BE2C (cell line): ENCODE results near the gene DEPDC5.

Experiments
- DNase-seq: peaks from one replicate; pipeline ENCODE4 v3.0.0-alpha.2; 2020
- H3K27me3 ChIP-seq: fragments of 250-450 bp; sonication (Bioruptor Pico); 2 replicates; pipeline ENCODE4 v1.5.1; 2020; ENCODE audit warnings: mild to moderate bottlenecking
- H3K36me3 ChIP-seq: fragments of 250-450 bp; sonication (Bioruptor Pico); 2 replicates; pipeline ENCODE4 v1.5.1; 2020; ENCODE audit warnings: mild to moderate bottlenecking
- H3K4me1 ChIP-seq: fragments of 250-450 bp; sonication (Bioruptor Pico); 2 replicates; pipeline ENCODE4 v1.5.1; 2020
- H3K4me3 ChIP-seq: 2 replicates; pipeline ENCODE4 v1.5.1; 2011; ENCODE audit warnings: low read depth, low read length
- H3K9me3 ChIP-seq: fragments of 250-450 bp; sonication (Bioruptor Pico); 2 replicates; pipeline ENCODE4 v1.5.1; 2020
- TF ChIP-seq, protein P1 (sequence below): IDR thresholded peaks from 2 replicates; pipeline ENCODE4 v1.5.1; 2012; ENCODE audit warnings: mild to moderate bottlenecking, low read depth, low read length

The DEPDC5 gene

DNA sequence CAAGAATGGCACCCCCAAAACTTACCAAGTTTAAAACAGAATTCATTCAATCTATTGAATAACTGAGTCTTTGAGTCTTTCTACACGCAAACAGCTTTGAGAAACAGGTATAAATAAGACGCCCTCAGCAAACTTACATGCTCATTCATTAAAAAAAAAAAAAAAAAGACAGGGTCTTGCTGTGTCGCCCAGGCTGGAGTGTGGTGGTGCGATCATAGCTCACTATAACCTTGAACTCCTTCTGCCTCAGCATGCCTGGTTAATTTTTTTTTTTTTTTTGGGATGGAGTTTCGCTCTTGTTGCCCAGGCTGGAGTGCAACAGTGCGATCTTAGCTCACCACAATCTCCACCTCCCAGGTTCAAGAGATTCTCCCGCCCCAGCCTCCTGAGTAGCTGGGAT lies 9.9 kb upstream of the DEPDC5 start:
- TF ChIP-seq, protein P1, sequence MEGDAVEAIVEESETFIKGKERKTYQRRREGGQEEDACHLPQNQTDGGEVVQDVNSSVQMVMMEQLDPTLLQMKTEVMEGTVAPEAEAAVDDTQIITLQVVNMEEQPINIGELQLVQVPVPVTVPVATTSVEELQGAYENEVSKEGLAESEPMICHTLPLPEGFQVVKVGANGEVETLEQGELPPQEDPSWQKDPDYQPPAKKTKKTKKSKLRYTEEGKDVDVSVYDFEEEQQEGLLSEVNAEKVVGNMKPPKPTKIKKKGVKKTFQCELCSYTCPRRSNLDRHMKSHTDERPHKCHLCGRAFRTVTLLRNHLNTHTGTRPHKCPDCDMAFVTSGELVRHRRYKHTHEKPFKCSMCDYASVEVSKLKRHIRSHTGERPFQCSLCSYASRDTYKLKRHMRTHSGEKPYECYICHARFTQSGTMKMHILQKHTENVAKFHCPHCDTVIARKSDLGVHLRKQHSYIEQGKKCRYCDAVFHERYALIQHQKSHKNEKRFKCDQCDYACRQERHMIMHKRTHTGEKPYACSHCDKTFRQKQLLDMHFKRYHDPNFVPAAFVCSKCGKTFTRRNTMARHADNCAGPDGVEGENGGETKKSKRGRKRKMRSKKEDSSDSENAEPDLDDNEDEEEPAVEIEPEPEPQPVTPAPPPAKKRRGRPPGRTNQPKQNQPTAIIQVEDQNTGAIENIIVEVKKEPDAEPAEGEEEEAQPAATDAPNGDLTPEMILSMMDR = no peak
- Histone ChIP-seq H3K4me1 (no peaks in the 10 kb centered on the region), H3K27me3 (no peaks in the 10 kb centered on the region), H3K4me3 (no peak overlapping the region), H3K9me3 (no peaks in the 10 kb centered on the region), H3K36me3 (peaks cover 20% of the 10 kb centered on the region)
- no peak for DNase-seq

DNA sequence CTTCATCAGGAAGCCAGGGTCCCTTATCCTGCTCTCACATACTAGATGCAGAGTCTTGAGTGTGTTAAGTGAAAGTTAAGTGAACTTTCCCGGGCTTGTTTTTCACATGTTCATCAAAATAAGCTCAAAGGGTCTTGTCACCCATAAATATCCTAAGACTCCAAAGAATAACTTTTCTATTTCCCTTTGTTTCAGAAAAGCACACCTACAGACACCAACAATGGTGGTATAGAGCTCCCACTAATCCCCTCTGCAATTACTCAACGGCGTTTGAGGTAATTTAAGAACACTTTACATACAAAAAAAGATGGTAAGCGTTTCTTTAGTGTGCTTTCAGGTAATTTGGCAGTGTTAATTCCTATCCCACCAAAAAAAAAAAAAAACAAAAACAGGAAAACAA lies 6.4 kb upstream of the DEPDC5 start:
- H3K36me3 ChIP-seq = peaks cover 11% of the 10 kb centered on the region
- TF ChIP-seq, protein P1 = no peak
- H3K4me1 ChIP-seq = peaks cover 5% of the 10 kb centered on the region
- no peak overlapping the region for H3K4me3 ChIP-seq
- no peak for DNase-seq
- H3K9me3 ChIP-seq = no peaks in the 10 kb centered on the region
- H3K27me3 ChIP-seq = no peaks in the 10 kb centered on the region

DNA sequence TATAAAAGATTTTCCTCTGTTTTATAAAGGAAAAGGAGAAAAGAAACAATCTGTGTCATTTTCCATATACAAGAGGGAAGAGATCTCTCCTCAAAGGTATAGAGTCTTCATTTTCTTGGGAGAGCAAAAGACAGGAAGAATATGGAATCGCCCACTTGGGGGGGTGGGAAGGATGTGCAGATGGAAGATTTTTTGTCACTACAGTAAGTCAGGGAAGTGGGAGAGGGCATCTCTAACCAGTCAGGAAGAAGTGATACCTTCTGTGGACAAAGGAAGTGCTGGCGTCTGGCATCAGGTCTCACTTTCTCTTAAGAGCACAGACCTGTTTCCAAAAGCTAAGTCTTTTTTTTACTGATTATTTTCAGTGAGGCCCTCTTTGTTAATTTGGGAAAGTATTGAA lies 5.3 kb upstream of the DEPDC5 start:
- peak overlapping the region; percentile 100 for H3K4me3 ChIP-seq
- H3K4me1 ChIP-seq = peaks cover 5% of the 10 kb centered on the region
- peaks cover 4% of the 10 kb centered on the region for H3K36me3 ChIP-seq
- no peak for DNase-seq
- TF ChIP-seq, protein P1 = no peak
- H3K27me3 ChIP-seq = no peaks in the 10 kb centered on the region
- no peaks in the 10 kb centered on the region for H3K9me3 ChIP-seq

DNA sequence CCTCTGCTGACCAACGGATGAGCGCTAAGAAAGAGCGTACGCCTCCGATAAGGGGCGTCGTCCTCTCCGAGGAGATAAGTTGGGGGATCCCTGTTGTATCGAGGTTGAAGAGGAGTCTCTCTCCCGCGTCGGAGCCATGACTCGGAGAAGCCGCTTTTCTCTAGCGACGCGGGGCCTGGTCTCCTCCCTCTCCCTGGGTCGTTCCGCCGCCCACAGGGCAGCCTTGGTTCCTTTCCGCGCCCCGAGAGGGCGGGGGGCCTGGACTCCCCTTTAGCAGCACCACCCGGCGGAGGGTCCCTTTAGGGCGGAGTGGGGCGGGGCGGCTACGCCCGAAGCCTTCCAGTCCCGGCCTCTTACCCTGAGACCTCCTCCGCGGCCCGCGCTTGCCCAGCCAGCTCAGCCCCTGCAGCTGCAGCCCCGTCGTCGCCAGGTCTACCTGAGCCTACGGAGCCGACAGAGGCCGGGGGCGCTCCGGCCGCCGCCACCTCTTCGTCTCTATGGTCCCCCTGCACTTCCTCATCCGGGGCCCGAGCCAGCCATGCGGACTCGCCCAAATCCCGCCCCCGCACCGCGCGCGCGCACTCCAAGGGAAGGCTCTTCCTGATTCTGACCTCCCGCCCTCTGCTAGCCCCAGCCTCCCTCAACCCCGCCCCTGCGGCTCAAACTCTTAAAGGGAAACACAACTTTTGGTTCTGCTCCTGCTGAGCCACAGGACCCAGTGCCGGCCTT lies 4.0 kb upstream of the DEPDC5 start, which contains the start of gene PRR14L:
PRR14L (minus strand) TSS at position 497 of the 729 bp plus-strand sequence. CDS start 11,272 bp downstream, outside the sequence.
- peaks cover 8% of the 10 kb centered on the region for H3K4me1 ChIP-seq
- H3K27me3 ChIP-seq = no peaks in the 10 kb centered on the region
- DNase-seq = peak; percentile 97
- peaks cover 4% of the 10 kb centered on the region for H3K36me3 ChIP-seq
- H3K9me3 ChIP-seq = no peaks in the 10 kb centered on the region
- TF ChIP-seq, protein P1 = 0 out of 2 replicates have a peak, but pooled peaks have one; percentile 3
- peak within 1 kb of the TSS; percentile 100 for H3K4me3 ChIP-seq

DNA sequence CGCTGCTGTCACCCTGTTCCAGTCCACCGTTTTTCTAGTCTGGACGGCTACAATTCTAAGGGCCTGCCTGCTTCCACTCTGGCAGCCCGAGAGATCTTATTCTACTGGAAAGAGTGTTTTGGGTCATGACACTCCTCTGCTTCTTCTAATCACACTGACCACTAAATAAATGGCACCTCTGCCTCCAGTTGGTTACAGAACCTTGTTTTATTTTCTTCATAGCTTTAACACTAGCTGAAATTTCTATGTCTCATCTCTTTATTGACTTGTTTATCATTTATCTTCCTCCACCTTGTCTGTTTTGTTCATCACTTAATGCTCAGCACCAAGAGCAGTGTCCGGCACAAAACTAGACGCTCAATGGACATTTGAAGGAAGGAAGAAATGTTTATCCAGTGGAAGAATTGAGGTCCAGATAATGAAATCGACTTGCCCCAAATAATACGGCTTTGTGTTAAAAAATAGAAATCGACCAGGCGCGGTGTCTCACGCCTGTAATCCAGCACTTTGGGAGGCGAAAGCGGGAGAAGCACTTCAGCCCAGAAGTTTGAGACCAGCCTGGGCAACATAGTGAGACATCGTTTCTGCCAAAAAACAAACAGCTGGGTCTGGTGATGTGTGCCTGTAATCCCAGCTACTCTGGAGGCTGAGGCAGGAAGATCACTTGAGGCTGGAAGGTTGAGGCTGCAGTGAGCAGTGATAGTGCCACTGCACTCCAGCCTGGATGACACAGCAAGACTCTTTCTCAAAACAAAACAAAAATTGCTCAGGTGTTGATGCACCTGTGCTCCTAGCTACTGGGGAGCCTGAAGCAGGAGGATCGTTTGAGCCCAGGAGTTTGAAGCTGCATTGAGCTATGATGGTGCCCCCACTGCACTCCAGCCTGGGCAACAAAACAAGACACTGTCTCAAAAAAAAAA lies 3.2 kb upstream of the DEPDC5 start:
- Histone ChIP-seq H3K4me1 (peaks cover 9% of the 10 kb centered on the region), H3K27me3 (no peaks in the 10 kb centered on the region), H3K4me3 (peak overlapping the region; percentile 36), H3K36me3 (peaks cover 4% of the 10 kb centered on the region), H3K9me3 (no peaks in the 10 kb centered on the region)
- TF ChIP-seq, protein P1 = no peak
- DNase-seq = no peak
